HTERT RPE-1 (cell line): ENCODE results near the gene PARVG.

ENCODE experiments used
- in situ Hi-C: fragments of 300-500 bp; cut with MboI; formaldehyde crosslinking; loops from 4 replicates; pipeline ENCODE4 v1.14.3; 2020; ENCODE audit warnings: low sequenced_read_pairs

Gene PARVG

GRCh38 chr22:44193535-44193891 lies 12.8 kb downstream of the PARVG start:
- in situ Hi-C loops = no loop called here

DNA sequence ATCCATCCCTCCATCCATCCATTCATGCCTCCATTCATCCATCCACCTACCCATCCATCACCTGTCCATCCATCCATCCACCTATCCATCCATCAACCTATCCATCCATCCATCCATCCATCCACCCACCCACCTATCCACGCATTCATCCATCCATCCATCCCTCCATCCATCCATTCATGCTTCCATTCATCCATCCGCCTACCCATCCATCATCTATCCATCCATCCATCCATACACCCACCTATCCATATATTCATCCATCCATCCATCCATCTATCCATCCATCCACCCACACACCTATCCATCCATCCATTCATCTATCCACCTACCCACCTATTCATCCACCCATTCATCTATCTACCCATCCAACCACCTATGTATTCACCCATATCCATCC lies 13.8 kb downstream of the PARVG start:
- in situ Hi-C loops = no loop called here

DNA sequence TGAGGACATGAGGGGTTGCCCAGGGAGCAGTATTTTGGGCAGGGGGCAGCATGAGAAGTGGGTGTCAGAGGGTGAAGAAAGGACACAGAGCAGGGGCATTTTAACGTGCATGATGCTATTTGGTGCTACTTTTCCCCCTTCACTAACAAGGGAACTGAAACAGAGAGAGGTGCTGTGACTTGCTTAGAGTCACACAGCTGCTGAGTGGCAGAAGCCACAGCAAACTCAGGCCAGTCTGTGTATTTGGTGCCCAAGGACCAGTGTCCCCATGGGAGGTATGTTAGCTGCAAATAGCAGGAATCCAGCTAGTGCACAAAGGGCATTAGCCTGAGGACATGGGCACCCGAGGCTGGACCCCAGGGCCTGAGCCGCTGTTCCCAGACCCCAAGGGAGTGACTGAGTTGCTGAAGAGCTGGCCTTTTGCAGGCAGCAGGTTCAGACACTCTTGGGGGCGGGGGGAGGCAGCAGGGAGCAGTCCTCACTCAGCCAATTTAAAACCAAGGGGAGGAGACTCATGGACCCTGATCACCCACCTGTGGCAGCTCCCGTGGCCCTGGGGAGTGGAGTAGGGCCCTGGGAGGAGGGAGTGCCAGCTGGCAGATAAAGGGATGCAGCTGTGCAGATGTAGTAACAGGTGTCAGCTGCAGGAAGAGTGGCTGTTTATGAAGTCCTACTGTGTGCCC lies 14.6 kb downstream of the PARVG start:
- in situ Hi-C loops = no loop called here

DNA sequence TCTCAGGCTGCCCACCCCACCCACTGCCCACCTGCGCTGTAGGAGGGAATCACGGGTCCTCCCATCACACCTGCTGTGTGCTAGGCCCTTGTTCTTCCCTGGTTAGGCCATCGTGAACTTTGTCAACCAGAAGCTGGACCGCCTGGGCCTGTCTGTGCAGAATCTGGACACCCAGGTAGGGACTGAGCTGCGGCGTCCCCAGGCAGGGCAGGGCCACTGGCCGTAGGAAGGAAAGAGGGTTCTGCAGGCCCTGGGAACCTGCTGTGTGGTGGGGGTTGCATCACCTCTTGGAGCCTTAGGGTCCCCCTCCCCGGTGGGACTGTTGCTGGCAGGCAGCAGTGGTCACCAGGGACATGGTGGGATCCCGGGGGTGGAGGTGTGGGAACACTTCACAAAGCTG lies 15.5 kb downstream of the PARVG start:
- in situ Hi-C loops = no loop called here

GRCh38 chr22:44196731-44197131 lies 16.0 kb downstream of the PARVG start:
- in situ Hi-C loops = no loop called here

DNA sequence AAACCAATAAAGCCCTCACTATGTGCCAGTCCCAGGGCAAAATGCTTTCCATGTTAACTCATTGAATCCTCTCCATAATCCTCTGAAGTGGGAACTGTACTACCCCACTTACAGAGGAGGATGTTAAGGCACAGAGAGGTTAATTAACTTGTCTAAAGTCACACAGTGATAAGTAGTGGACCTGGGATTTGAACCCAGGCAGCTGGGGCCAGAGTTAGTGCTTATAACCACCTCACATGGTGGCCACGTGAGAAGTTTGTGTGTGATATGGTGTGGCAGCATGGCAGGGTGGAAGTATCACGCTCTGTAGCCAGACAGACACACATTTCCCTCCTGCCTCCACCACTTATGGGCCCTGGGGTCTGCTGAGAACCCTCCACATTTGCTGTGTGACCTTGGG lies 16.5 kb downstream of the PARVG start:
- in situ Hi-C loops = no loop called here

- in situ Hi-C loops = no loop called here
These were observed 18.4 kb downstream of the PARVG start for GRCh38 chr22:44199164-44199563.

- in situ Hi-C loops = no loop called here
These were observed 19.1 kb downstream of the PARVG start for GRCh38 chr22:44199866-44200265.

DNA sequence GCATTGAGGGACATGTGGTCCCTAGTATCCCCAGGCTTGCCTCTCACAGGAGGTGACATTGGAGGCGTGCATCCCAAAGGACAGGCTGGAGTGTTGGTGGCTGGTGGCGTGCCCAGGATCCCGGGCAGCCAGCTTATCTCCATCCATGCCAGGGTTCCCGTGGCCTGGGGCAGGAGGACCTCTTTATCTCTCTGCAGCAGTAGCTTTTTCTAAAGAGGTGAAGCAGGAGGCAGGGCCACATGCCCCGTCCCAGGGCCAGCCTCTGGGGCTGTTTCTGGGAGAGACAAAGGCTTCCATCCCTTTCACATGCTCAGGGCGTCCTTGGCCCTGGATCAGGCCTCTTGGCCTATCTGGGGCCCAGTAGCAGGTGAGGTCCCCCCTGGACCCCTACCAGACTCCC lies 19.7 kb downstream of the PARVG start:
- in situ Hi-C loops = no loop called here

- in situ Hi-C loops = no loop called here
These were observed 20.3 kb downstream of the PARVG start for GRCh38 chr22:44200855-44201550.

GRCh38 chr22:44201665-44202064 lies 20.9 kb downstream of the PARVG start:
- in situ Hi-C loops = no loop called here

DNA sequence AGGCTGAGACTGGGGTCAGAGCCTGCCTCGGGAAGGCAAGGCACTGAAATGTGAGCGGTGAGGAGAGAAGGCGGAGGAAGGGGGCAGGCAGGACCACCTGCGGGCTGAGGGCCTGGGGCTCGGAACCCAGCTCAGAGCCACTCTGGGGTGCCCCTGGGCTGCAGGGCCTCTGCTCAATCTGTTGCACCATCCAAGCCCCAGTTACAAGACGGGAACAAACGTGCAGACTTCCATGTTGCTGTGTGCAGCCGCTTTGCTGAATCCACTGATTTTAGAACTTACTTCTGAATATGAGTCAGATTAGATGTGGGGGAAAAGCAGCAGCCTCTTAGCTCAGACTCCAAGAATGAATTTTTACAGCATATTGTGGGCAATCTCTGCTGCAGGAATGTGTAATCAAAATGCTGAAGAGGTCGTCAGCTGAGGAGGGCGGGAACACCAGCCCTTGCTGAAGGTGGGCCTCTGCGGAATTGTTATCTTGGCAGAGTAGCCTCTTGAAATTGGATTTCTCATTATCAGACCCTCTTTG lies 21.6 kb downstream of the PARVG start:
- in situ Hi-C loops = no loop called here

- in situ Hi-C loops = no loop called here
These were observed 22.5 kb downstream of the PARVG start for GRCh38 chr22:44203203-44203602.

- in situ Hi-C loops = no loop called here
These were observed 24.2 kb downstream of the PARVG start for GRCh38 chr22:44204739-44205515.

DNA sequence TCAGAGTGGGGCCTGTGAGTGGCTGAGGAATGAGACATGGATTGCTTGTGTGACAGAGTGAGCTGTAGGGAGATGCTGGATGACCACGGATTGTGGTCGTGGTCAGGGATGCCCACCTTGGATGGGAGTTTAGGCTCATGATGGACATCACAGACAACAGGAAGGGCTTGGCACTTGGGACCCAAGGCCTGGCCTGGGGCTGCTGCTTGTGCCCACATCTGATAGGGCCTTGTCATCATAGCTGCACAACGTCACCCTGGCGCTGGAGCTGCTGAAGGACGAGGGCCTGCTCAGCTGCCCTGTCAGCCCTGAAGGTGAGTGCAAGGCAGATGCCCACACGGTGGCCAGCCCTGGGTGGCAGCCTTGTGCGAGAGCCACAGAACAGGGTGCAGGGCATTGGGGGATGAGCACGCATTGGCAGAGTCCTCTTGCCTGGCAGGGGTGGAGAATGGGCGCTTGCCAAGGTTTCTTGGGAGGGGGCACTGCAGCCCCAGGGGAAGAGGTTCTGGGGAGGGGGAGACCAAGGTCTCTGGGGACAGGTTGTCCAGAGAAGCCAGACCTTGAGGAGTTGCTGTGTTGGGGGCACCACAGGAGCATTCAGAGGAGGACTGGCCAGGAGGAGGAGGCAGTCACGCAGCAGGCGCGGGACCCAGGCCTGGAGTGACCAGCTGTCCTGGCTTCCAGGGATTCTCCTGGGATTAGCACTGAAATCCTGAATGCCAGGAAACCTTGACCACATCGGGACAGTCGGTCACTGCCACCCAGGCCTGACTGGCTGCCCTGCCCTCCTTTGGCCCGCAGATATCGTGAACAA lies 25.0 kb downstream of the PARVG start:
- in situ Hi-C loops = no loop called here

DNA sequence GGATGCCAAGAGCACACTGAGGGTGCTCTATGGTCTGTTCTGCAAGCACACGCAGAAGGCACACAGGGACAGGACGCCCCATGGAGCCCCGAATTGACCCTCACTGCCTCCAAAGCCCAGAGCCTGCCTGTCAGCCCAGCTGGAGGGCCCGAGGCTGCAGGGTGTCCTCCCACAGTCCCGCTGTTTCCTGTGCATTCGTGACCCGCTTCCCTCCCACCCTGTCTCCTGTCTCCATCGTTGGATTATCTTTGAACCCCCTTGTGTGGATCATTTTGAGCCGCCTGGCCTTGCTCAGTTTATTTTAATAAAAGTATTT lies 25.6 kb downstream of the PARVG start:
- in situ Hi-C loops = no loop called here

DNA sequence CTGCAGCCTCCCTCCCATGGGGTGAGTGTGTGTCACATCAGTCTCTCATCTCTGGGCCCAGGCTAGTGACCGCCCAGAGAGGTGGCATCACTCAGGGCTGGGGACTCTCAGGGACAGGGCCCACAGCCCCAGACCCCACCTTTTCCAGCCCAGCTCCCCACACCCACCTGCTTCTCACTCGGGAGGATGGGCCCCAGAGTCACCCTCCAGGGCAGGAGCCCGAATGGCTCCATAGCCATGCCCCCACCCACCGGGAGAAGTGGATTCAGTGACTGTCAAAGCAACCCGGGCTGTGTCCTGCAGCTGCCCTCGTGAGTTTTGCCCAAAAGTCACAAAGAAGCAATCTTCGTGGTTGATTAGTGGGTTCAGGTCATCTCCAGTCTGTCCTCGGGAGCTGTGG lies 26.0 kb downstream of the PARVG start:
- in situ Hi-C loops = no loop called here

DNA sequence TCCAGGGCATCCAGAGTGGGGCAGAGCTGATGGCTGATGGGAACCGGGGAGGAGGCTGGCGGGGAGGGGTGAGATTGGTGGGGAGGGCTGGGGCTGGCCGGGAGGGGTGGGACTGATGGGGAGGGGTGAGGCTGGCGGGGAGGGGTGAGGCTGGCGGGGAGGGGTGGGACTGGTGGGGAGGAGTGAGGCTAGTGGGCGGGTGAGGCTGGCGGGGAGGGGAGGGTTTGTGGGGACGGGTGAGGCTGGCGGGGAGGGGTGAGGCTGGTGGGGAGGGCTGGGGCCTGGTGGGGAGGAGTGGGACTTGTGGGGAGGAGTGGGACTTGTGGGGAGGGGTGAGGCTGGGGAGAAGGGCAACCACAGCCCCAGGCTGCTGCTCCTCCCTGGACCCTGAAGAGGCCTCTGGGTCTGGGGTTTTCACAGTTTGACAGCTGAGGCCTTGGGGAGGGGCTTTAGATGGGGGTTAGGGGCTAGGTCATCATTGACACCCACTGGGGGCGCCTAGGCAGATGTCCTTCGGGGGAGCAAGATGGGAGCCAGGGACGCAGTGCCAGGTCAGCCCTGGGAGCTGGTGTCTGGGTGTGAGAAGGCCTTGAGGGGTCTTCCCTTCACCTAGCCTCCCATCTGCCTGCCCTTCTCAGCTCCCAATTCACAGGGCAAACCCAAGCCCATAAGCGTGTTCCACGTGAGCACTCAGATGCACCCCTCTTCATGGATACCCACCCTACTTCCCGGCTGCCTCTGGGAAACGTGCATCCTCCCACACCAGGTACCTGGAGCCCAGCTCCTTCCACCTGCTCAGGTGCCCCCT lies 26.7 kb downstream of the PARVG start:
- in situ Hi-C loops = no loop called here

DNA sequence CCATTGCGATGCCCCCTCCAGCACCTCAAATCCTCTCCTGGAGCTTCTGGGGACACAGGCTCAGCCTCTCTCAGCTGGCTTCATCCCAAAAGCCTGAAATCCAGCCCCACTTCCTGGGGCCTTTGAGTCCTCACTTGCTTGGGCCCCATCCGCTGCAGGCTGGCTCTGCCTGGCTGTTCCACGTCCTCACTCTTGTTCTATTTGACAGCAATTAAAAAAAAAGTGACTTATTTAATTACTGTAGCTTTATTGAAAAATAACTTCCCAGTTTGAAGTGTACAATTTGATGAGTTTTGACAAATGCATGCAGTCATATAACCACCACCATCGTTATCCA lies 27.2 kb downstream of the PARVG start:
- in situ Hi-C loops = no loop called here

- in situ Hi-C loops = no loop called here
These were observed 28.6 kb downstream of the PARVG start for GRCh38 chr22:44209343-44209742.
